PC-3 (cell line): ENCODE measurements around the gene MRPL51.

ENCODE experiments used
- CTCF ChIP-seq: fragments of 300-600 bp; sonication (generic); conservative IDR thresholded peaks from 2 replicates; pipeline ENCODE4 v1.5.1; 2017; ENCODE audit warnings: antibody characterized with exemption, low read depth, mild to moderate bottlenecking, low read length
- EZH2 ChIP-seq: fragments of 300-600 bp; sonication (generic); IDR thresholded peaks from one replicate; pipeline ENCODE4 v1.6.1; 2017; ENCODE audit warnings: antibody characterized with exemption, mild to moderate bottlenecking, low read length; ENCODE audit not compliant: unreplicated experiment
- EZH2phosphoT487 ChIP-seq: fragments of 300-600 bp; sonication (generic); IDR thresholded peaks from 2 replicates; pipeline ENCODE4 v1.6.1; 2018; ENCODE audit warnings: mild to moderate bottlenecking, antibody characterized with exemption, low read length, borderline replicate concordance

GRCh38 chr12:6530576-6531260 is 37.7 kb upstream of the MRPL51 start:
- no peak for TF ChIP-seq EZH2
- TF ChIP-seq CTCF: no peak
- TF ChIP-seq EZH2phosphoT487: no peak
